HG02763 (cell line): Measurements from ENCODE around the gene TMEM178B.

Source experiments
- ATAC-seq: cut with Tn5 transposase; IDR thresholded peaks from one replicate; pipeline ENCODE4 v1.9.1; 2021; ENCODE audit warnings: mild to moderate bottlenecking, moderate library complexity; ENCODE audit not compliant: unreplicated experiment

The TMEM178B gene

GRCh38 chr7:141497391-141497790 is 423.5 kb downstream of the TMEM178B start:
- no peak for ATAC-seq

- ATAC-seq, result no peak
Measured at GRCh38 chr7:141500608-141501007, 426.7 kb downstream of the TMEM178B start.

- ATAC-seq, result no peak
Measured at GRCh38 chr7:141501451-141501850, 427.6 kb downstream of the TMEM178B start.

- no peak for ATAC-seq
Measured at GRCh38 chr7:141511316-141511675, 437.4 kb downstream of the TMEM178B start.

GRCh38 chr7:141511676-141512396 is 438.0 kb downstream of the TMEM178B start:
- no peak for ATAC-seq

- ATAC-seq, result no peak
Measured at GRCh38 chr7:141512597-141512996, 438.7 kb downstream of the TMEM178B start.

GRCh38 chr7:141513720-141514119 is 439.9 kb downstream of the TMEM178B start:
- ATAC-seq, result no peak

- no peak for ATAC-seq
Measured at GRCh38 chr7:141515941-141516340, 442.1 kb downstream of the TMEM178B start.

- no peak for ATAC-seq
Measured at GRCh38 chr7:141519623-141520022, 445.8 kb downstream of the TMEM178B start.

GRCh38 chr7:141522657-141523342 is 448.9 kb downstream of the TMEM178B start:
- ATAC-seq, result no peak

- ATAC-seq, result no peak
Measured at GRCh38 chr7:141525973-141526514, 452.2 kb downstream of the TMEM178B start.

- ATAC-seq, result no peak
Measured at GRCh38 chr7:141527076-141527475, 453.2 kb downstream of the TMEM178B start.

GRCh38 chr7:141528399-141528798 is 454.5 kb downstream of the TMEM178B start:
- ATAC-seq, result no peak
